ENCODE measurements around the gene FOXI2.

The FOXI2 gene

DNA sequence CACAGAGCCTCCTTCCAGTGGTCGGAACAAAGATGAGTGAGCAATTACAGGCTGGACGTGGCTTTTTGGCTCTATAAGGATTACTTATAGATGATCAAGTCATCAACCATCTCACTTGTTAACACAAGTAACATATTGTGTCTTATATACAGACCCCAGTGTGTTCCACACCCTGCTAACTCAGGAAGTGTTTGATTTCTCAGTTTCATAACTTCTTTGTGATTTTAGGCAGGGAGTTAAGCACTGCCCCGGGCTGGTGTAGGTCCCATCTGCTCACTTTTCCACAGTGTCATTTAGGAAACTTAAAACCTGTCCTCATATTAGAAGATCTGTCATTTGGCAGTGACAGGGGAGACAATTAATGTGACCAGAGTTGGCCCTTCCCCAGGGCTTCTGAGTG, 6.2 kb downstream of the FOXI2 start:
- no peak overlapping the region for H3K4me3 ChIP-seq (ENCODE audit: low read depth, low read length)
- TF ChIP-seq, protein P1, sequence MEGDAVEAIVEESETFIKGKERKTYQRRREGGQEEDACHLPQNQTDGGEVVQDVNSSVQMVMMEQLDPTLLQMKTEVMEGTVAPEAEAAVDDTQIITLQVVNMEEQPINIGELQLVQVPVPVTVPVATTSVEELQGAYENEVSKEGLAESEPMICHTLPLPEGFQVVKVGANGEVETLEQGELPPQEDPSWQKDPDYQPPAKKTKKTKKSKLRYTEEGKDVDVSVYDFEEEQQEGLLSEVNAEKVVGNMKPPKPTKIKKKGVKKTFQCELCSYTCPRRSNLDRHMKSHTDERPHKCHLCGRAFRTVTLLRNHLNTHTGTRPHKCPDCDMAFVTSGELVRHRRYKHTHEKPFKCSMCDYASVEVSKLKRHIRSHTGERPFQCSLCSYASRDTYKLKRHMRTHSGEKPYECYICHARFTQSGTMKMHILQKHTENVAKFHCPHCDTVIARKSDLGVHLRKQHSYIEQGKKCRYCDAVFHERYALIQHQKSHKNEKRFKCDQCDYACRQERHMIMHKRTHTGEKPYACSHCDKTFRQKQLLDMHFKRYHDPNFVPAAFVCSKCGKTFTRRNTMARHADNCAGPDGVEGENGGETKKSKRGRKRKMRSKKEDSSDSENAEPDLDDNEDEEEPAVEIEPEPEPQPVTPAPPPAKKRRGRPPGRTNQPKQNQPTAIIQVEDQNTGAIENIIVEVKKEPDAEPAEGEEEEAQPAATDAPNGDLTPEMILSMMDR (IDR thresholded peaks at IDR 0.05; ENCODE audit: low read depth, low read length), result no peak

GRCh38 chr10:127744956-127745355, 8.0 kb downstream of the FOXI2 start:
- H3K4me3 ChIP-seq (ENCODE audit: low read depth, low read length), result no peak overlapping the region
- TF ChIP-seq, protein P1 (IDR thresholded peaks at IDR 0.05; ENCODE audit: low read depth, low read length), result no peak

- H3K4me3 ChIP-seq (ENCODE audit: low read depth, low read length), result no peak overlapping the region
- TF ChIP-seq, protein P1 (IDR thresholded peaks at IDR 0.05; ENCODE audit: low read depth, low read length), result no peak
Measured at GRCh38 chr10:127745861-127746260, 8.9 kb downstream of the FOXI2 start.

- TF ChIP-seq, protein P1 (IDR thresholded peaks at IDR 0.05; ENCODE audit: low read depth, low read length), result no peak
- H3K4me3 ChIP-seq (ENCODE audit: low read depth, low read length), result no peak overlapping the region
Measured at GRCh38 chr10:127755753-127756152, 18.8 kb downstream of the FOXI2 start.

DNA sequence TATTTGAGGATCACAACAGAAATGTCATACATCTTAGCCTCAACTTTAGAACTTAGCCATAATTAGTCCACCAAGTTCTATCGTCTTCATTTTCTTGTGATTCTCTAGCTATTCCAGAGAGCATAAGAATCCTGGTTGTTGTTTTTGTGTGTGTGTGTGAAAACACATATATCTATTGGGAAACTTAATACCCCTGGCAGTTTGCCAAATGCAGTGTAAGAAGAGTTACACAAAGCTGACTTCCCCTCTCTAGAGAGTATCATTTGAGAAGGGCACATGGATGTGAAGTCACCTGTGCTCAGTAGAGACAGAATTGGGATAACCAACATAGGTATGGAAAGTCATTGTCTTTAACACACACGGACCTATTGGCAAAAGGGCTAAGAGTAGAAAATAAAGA, 19.3 kb downstream of the FOXI2 start:
- TF ChIP-seq, protein P1 (IDR thresholded peaks at IDR 0.05; ENCODE audit: low read depth, low read length), result no peak
- H3K4me3 ChIP-seq (ENCODE audit: low read depth, low read length), result no peak overlapping the region

GRCh38 chr10:127757033-127757432, 20.0 kb downstream of the FOXI2 start:
- H3K4me3 ChIP-seq (ENCODE audit: low read depth, low read length), result no peak overlapping the region
- TF ChIP-seq, protein P1 (IDR thresholded peaks at IDR 0.05; ENCODE audit: low read depth, low read length), result no peak

DNA sequence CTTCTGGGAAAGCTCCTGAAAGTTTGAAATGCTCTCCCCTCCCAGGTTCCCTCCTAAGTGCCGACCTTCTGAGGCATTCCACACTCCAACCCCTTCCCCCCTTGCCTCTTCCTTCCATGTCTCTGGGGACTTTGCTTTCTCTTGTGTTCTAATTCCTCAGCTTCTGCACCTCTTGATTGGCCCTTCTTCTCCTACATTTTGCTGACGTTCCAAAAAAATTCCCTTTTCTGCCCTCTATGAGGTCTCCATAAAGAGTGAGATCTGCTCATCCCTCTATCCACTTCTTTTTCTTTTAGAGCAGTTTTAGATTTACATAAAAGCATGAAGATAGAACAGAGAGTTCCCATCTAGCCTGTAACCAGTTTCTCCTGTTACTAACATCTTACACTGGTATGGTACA, 22.3 kb downstream of the FOXI2 start:
- no peak overlapping the region for H3K4me3 ChIP-seq (ENCODE audit: low read depth, low read length)
- TF ChIP-seq, protein P1 (IDR thresholded peaks at IDR 0.05; ENCODE audit: low read depth, low read length), result no peak
